ENCODE results near the gene MACROD2.

MACROD2 gene

DNA sequence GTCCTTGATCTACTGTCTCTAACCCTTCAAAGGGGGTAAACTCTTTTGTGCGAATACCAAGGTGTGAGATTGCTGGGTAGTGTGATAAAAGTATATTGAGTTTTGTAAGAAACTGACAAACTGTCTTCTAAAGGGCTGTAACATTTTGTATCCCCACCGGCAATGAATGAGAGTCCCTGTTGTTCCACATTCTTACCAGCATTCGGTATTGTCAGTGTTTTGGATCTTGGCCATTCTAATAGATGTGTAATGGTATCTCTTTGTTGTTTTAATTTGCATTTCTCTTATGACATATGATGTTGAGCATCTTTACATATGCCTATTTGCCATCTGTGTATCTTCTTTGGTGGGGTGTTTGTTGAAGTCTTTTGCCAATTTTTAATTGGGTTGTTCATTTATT lies 1487.2 kb downstream of the MACROD2 start:
- Histone ChIP-seq H3K27me3 (ENCODE audit: low read depth) (no peaks in the 10 kb centered on the region), H3K4me1 (no peaks in the 10 kb centered on the region), H3K4me3 (no peak overlapping the region), H3K9me3 (no peaks in the 10 kb centered on the region), H3K36me3 (replicated peaks) (no peaks in the 10 kb centered on the region)
- DNase-seq (ENCODE audit: low spot score in 2 of 2): no peak
- in situ Hi-C loops (cut with MboI; ENCODE audit: low sequenced_read_pairs): no loop called here

DNA sequence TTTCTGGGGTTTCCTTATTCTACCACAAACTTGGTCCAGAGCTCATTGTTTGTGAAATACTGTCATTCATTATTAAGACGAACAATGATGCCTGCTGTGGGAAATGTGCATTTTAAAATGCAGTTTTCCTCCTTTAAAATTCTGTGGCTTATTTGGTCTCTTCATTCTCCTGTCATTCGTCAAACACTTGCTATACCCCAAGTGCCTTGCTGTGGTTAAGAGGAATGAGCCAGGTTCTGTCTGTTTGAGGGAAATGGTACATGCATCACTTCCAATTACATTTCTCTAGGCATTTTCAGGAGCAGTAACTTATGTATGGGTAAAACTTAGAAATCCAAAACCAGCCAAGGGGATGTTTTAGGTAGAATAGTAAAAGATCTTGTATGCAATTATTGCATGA lies 1490.2 kb downstream of the MACROD2 start:
- H3K27me3 ChIP-seq (ENCODE audit: low read depth): no peaks in the 10 kb centered on the region
- H3K36me3 ChIP-seq (replicated peaks): no peaks in the 10 kb centered on the region
- in situ Hi-C loops (cut with MboI; ENCODE audit: low sequenced_read_pairs): no loop called here
- no peak overlapping the region for H3K4me3 ChIP-seq
- no peaks in the 10 kb centered on the region for H3K9me3 ChIP-seq
- H3K4me1 ChIP-seq: no peaks in the 10 kb centered on the region
- no peak for DNase-seq (ENCODE audit: low spot score in 2 of 2)

DNA sequence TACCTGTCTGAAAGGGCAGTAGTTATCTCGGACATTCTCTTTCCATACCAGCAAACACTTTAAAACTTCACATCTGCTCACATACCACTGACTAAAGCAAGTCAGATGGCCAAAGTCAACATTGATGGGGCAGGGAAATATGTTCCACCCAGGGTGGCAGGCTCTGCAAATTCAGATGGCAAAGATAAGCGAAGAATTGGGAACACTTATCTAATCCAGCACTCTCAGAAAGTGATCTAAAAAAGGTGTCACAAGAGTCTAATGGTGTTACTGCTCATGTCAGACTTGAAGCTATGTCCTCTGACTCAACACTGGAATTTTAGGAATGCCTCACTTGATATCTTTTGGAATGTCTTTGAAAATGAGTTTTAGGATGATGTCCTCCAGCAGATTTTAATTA lies 1491.7 kb downstream of the MACROD2 start:
- no peaks in the 10 kb centered on the region for H3K4me1 ChIP-seq
- H3K27me3 ChIP-seq (ENCODE audit: low read depth): no peaks in the 10 kb centered on the region
- no peaks in the 10 kb centered on the region for H3K9me3 ChIP-seq
- H3K36me3 ChIP-seq (replicated peaks): no peaks in the 10 kb centered on the region
- DNase-seq (ENCODE audit: low spot score in 2 of 2): no peak
- in situ Hi-C loops (cut with MboI; ENCODE audit: low sequenced_read_pairs): no loop called here
- H3K4me3 ChIP-seq: no peak overlapping the region

DNA sequence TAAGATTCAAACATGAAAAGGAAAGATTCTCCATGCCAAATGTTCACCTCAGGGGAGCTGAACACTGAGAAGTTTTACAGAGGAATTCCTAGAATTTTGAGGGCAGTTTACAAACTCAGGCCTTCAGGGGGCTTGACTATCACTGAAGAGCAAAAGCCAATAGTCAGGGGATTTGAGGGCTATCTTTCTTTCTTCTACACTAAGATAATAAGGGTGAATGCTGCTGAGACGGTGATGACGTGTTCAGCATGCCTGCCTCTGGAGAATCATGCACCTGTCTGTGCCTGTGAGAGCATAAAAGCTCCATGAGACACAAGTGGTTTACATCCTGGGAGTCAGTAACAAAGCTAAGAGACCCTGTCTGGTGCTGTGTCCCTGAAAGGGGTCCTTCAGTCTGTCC lies 1492.4 kb downstream of the MACROD2 start:
- Histone ChIP-seq H3K4me3 (no peak overlapping the region), H3K4me1 (no peaks in the 10 kb centered on the region), H3K36me3 (replicated peaks) (no peaks in the 10 kb centered on the region), H3K27me3 (ENCODE audit: low read depth) (no peaks in the 10 kb centered on the region), H3K9me3 (no peaks in the 10 kb centered on the region)
- no peak for DNase-seq (ENCODE audit: low spot score in 2 of 2)
- in situ Hi-C loops (cut with MboI; ENCODE audit: low sequenced_read_pairs): no loop called here

DNA sequence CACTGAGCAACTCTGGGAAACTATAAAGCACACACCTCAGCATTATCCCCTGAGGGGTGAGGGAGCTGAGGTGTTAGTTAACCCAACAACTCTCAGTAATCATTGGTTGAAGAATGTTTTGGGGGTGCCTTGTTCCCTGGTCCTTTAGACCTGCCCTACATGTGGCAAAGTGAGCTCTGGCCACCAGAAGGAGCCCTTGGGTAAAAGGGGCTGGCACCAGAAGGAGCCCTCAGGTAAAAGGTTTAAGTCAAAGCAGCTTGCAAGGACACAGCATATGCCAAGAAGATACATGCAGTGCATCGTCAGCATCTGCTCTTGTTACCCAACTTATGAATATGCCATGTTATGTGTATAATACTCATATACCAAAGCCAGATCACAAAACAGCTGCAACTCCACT lies 1496.3 kb downstream of the MACROD2 start:
- Histone ChIP-seq H3K9me3 (no peaks in the 10 kb centered on the region), H3K4me1 (no peaks in the 10 kb centered on the region), H3K4me3 (no peak overlapping the region), H3K36me3 (replicated peaks) (no peaks in the 10 kb centered on the region), H3K27me3 (ENCODE audit: low read depth) (no peaks in the 10 kb centered on the region)
- DNase-seq (ENCODE audit: low spot score in 2 of 2): peak in 1 of 2 experiments; percentile 27
- in situ Hi-C loops (cut with MboI; ENCODE audit: low sequenced_read_pairs): no loop called here

DNA sequence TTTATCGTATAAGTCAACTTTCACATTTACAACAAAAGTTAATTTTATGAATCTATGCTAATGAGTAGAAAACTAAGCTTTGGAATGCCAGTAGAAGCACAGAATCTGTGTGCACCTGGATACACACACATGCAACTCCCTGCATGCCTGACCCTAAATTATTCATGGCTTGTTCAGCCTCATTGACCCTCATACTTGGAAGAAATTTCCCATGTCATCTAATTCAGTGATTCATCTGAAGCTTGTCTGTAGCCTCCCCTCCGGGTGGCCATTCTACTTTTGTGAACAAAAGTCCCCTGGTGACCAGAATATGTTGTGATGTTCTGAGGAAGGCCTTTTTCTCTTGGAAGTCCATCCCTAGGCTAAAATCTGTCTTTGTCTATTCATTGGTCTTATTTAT lies 1499.5 kb downstream of the MACROD2 start:
- in situ Hi-C loops (cut with MboI; ENCODE audit: low sequenced_read_pairs): no loop called here
- Histone ChIP-seq H3K27me3 (ENCODE audit: low read depth) (no peaks in the 10 kb centered on the region), H3K4me3 (no peak overlapping the region), H3K36me3 (replicated peaks) (no peaks in the 10 kb centered on the region), H3K9me3 (no peaks in the 10 kb centered on the region), H3K4me1 (no peaks in the 10 kb centered on the region)
- DNase-seq (ENCODE audit: low spot score in 2 of 2): no peak

DNA sequence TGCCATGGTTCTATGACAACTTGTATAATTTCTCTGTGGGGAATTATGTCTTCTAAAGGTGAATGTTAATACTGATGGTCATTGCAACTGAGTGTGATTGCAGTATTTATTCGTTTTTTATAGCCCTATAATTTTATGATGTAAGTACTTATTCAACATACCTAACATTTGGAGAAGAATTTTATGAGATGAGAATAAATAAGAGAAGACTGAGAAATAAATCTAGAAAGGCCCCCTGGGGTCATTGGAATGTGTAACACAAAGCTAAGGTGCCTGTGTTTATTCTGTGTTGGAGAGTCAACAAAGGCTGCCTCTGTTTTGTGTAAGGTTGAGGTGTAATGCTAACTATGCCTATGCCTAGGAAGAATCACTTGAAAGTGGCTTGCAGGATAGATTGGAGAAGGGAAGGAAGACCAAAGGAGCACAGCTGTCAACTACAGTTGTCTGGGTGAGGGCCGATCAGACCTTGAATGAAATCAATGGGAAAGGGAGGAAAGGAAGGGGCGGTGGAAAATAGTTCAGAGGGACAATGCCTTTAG lies 1501.3 kb downstream of the MACROD2 start:
- Histone ChIP-seq H3K4me1 (no peaks in the 10 kb centered on the region), H3K9me3 (no peaks in the 10 kb centered on the region), H3K27me3 (ENCODE audit: low read depth) (no peaks in the 10 kb centered on the region), H3K36me3 (replicated peaks) (no peaks in the 10 kb centered on the region), H3K4me3 (no peak overlapping the region)
- in situ Hi-C loops (cut with MboI; ENCODE audit: low sequenced_read_pairs): no loop called here
- DNase-seq (ENCODE audit: low spot score in 2 of 2): no peak

DNA sequence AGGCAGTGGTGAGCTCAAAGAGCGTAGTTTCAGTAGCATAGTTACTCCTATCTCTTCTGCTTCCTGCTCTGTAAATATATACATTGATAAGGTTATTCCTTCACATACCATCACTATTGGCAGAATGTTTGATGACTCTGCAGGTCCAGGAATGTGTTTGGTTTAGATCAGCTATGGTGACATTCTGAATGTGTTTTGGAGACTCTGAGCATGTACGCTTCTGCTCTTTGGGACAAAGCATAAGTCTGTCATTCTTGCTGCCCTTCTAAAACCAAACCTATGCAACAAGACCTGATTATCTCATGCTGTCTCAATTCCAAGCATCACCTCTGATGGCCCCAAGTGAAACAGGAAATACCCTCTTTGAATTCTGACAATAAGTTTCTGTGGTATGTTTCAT lies 1503.6 kb downstream of the MACROD2 start:
- in situ Hi-C loops (cut with MboI; ENCODE audit: low sequenced_read_pairs): no loop called here
- Histone ChIP-seq H3K4me1 (no peaks in the 10 kb centered on the region), H3K4me3 (no peak overlapping the region), H3K9me3 (no peaks in the 10 kb centered on the region), H3K36me3 (replicated peaks) (no peaks in the 10 kb centered on the region), H3K27me3 (ENCODE audit: low read depth) (no peaks in the 10 kb centered on the region)
- no peak for DNase-seq (ENCODE audit: low spot score in 2 of 2)

DNA sequence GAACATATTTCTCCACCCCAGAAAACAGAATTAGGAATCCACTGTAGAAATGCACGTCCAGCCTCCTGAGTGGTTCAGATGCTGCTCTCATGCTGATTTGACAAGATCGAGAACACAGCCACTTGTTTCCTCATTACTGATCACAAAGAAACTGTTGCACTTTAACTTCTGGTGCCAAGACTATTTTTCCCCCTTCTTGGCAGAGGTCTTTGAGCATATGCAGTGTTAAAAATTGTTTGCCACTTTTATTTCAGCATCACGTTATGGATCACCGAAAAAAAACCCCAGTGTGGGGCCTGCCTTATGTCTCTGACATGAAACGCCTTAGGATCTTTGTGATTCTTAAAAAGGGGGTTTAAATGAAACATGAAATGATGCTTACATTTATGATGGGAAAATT lies 1511.0 kb downstream of the MACROD2 start:
- in situ Hi-C loops (cut with MboI; ENCODE audit: low sequenced_read_pairs): no loop called here

DNA sequence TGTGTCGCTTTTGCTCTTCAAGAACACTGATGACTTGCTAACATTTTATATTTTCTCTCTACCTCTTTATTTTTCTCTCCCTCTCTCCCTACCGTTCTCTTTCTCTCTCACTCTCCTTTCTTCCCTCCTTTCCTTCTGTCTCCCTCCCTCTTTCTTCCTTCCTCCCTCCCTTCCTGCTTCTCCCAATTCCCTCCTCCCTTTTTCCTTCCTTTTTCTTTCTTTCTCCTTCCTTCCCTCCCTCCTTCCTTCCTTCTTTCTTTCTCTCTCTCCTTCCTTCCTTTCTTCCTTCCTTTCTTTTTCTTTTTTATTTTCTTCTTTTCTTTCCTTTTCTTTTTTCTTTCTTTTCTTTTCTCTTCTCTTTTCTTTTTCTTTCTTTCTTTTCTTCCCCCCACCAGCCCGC lies 1511.8 kb downstream of the MACROD2 start:
- in situ Hi-C loops (cut with MboI; ENCODE audit: low sequenced_read_pairs): no loop called here

More for the DNA sequence above, 1511.0 kb downstream of the MACROD2 start:
- no peaks in the 10 kb centered on the region for H3K4me1 ChIP-seq
- no peak overlapping the region for H3K4me3 ChIP-seq
- H3K27me3 ChIP-seq (ENCODE audit: low read depth): no peaks in the 10 kb centered on the region
- H3K36me3 ChIP-seq (replicated peaks): no peaks in the 10 kb centered on the region
- no peak for DNase-seq (ENCODE audit: low spot score in 2 of 2)
- no peaks in the 10 kb centered on the region for H3K9me3 ChIP-seq

DNA sequence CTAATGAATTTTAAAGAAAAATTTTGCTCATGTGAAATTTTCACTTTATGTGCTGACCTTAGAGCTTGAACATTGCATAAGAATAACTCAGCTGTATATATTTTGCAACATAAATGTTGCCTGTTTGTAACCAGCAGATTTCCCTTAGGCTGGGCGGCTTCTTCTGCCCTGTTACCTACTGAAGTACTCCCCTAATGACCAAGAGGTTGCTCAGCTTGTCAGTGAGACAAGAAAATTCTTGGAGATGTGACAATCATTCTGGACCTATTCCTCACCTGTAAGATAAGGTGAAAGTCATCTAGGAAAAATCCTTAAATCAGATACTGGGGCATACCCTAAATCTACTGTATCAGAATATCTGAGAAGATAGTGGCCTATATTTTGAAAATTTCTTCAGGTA lies 1516.2 kb downstream of the MACROD2 start:
- no peaks in the 10 kb centered on the region for H3K4me1 ChIP-seq
- no peaks in the 10 kb centered on the region for H3K27me3 ChIP-seq (ENCODE audit: low read depth)
- H3K4me3 ChIP-seq: no peak overlapping the region
- H3K36me3 ChIP-seq (replicated peaks): no peaks in the 10 kb centered on the region
- H3K9me3 ChIP-seq: no peaks in the 10 kb centered on the region
- in situ Hi-C loops (cut with MboI; ENCODE audit: low sequenced_read_pairs): no loop called here
- DNase-seq (ENCODE audit: low spot score in 2 of 2): no peak

More for the DNA sequence above, 1511.8 kb downstream of the MACROD2 start:
- Histone ChIP-seq H3K27me3 (ENCODE audit: low read depth) (no peaks in the 10 kb centered on the region), H3K36me3 (replicated peaks) (no peaks in the 10 kb centered on the region), H3K9me3 (no peaks in the 10 kb centered on the region), H3K4me3 (no peak overlapping the region), H3K4me1 (no peaks in the 10 kb centered on the region)
- DNase-seq (ENCODE audit: low spot score in 2 of 2): no peak

DNA sequence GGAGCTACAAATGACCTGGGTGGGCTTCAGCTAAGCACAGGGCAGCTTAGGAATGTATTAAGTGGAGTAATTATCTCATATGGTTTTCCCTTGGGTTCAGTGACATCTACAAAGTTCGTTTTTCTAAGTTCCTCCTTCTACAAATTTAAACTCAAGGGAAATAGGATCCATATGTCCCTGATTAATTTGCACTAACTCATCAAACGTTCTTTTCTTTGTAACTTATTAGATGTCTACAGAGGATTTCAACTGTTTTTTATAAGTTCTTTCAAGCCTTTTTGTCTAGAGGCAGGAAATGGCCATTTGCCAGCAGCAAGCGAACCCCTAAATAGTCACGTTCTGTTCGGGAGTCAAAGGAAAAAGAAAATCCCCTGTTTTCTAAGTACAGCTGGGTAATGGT lies 1517.6 kb downstream of the MACROD2 start:
- no peak for DNase-seq (ENCODE audit: low spot score in 2 of 2)
- Histone ChIP-seq H3K27me3 (ENCODE audit: low read depth) (no peaks in the 10 kb centered on the region), H3K4me3 (no peak overlapping the region), H3K9me3 (no peaks in the 10 kb centered on the region), H3K36me3 (replicated peaks) (no peaks in the 10 kb centered on the region), H3K4me1 (no peaks in the 10 kb centered on the region)
- in situ Hi-C loops (cut with MboI; ENCODE audit: low sequenced_read_pairs): no loop called here

DNA sequence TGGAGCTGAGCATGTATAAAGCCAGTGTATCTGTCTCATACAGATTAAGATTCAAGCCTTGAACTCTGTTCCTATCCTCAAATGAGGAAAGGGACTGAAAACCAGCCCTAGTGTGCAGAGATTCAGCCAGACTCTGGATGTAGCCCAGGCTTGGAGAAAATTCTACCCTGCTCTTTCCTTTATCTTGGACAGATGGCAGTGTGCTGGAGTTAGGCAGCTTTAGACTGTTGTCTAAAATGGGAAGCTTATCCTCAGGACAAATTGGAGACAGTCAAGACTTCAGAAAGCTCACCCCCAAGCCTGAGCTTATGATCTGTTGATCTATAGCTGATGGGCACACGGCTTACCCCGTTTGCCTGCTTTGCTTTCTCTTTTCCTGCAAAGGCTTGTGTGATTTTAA lies 1520.4 kb downstream of the MACROD2 start:
- Histone ChIP-seq H3K36me3 (replicated peaks) (no peaks in the 10 kb centered on the region), H3K4me1 (no peaks in the 10 kb centered on the region), H3K9me3 (no peaks in the 10 kb centered on the region), H3K4me3 (no peak overlapping the region), H3K27me3 (ENCODE audit: low read depth) (no peaks in the 10 kb centered on the region)
- DNase-seq (ENCODE audit: low spot score in 2 of 2): no peak
- in situ Hi-C loops (cut with MboI; ENCODE audit: low sequenced_read_pairs): no loop called here

DNA sequence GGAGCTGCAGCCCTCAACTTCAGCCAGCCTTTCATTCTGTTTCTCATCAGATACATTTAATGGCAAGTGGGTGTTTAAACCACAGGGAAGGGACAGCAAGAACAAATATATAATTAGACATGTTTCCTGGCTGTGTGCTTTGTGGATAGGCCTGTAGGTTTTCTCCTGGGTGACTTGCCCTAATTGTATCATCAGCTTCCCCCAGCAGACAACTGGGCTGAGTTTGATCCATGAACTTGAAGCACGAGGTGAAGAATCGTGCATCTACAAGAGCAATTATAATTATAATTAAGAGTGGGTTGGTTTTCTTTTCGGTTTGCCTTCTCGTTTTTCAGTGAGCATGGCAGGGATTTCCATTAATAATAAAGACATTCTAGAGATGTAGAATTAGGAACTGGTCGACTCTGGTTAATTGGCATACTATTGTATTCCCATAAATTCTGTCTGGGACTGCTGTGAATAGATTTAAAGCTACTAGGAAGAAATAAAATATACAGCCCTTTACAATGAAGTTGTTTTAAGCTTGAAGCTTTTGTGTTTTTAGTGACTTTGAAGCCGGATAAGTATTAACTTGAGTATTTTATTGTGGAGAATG lies 1525.7 kb downstream of the MACROD2 start:
- Histone ChIP-seq H3K4me1 (no peaks in the 10 kb centered on the region), H3K36me3 (replicated peaks) (no peaks in the 10 kb centered on the region), H3K27me3 (ENCODE audit: low read depth) (no peaks in the 10 kb centered on the region), H3K4me3 (no peak overlapping the region), H3K9me3 (no peaks in the 10 kb centered on the region)
- in situ Hi-C loops (cut with MboI; ENCODE audit: low sequenced_read_pairs): no loop called here
- DNase-seq (ENCODE audit: low spot score in 2 of 2): no peak

DNA sequence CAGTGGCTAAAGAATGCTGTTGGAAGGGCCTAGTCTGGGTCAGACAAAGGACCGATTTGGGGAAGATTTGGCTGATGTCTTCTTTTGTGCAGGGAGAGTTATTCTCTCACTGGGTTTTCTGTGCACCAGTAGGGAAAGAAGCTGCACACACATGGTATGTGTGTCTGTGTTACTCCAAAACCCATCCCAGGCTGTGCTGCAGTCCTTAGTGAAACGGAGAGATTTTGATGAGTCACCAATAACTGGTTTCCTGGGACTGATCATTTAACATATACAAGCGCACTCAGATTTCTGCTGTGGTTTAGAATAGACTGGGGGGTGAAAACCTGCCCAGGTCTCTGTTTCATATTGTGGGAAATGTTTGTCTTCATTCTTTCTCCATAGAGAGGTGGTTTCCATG lies 1528.1 kb downstream of the MACROD2 start:
- Histone ChIP-seq H3K27me3 (ENCODE audit: low read depth) (no peaks in the 10 kb centered on the region), H3K4me1 (no peaks in the 10 kb centered on the region), H3K9me3 (no peaks in the 10 kb centered on the region), H3K4me3 (no peak overlapping the region), H3K36me3 (replicated peaks) (no peaks in the 10 kb centered on the region)
- no peak for DNase-seq (ENCODE audit: low spot score in 2 of 2)
- in situ Hi-C loops (cut with MboI; ENCODE audit: low sequenced_read_pairs): no loop called here

All from HAP-1 (cell line).